HEK293 (cell line): ENCODE measurements around the gene CCDC149.

ENCODE experiments used
- CTCF ChIP-seq: fragments of 450-650 bp; formaldehyde crosslinking; IDR thresholded peaks from 2 replicates; pipeline ENCODE4 v1.5.1; 2016; ENCODE audit warnings: missing biosample characterization, missing genetic modification characterization
- KLF1 ChIP-seq: fragments of 450-650 bp; formaldehyde crosslinking; IDR thresholded peaks from 2 replicates; pipeline ENCODE4 v1.5.1; 2016; ENCODE audit warnings: missing biosample characterization, missing genetic modification characterization
- SP2 ChIP-seq: fragments of 450-650 bp; formaldehyde crosslinking; IDR thresholded peaks from 2 replicates; pipeline ENCODE4 v1.5.1; 2016; ENCODE audit warnings: missing biosample characterization, missing genetic modification characterization
- YY1 ChIP-seq: fragments of 450-650 bp; formaldehyde crosslinking; IDR thresholded peaks from 2 replicates; pipeline ENCODE4 v1.5.1; 2018; ENCODE audit warnings: missing biosample characterization, missing genetic modification characterization
- ZNF214 ChIP-seq: fragments of 450-650 bp; formaldehyde crosslinking; IDR thresholded peaks from 2 replicates; pipeline ENCODE4 v1.5.1; 2017; ENCODE audit warnings: missing biosample characterization, mild to moderate bottlenecking, missing genetic modification characterization, borderline replicate concordance
- ZNF37A ChIP-seq: fragments of 450-650 bp; IDR thresholded peaks from 2 replicates; pipeline ENCODE4 v1.5.1; 2018; ENCODE audit warnings: missing biosample characterization, missing genetic modification characterization
- ZNF404 ChIP-seq: fragments of 450-650 bp; formaldehyde crosslinking; IDR thresholded peaks from 2 replicates; pipeline ENCODE4 v1.5.1; 2017; ENCODE audit warnings: missing biosample characterization, missing genetic modification characterization
- ZNF513 ChIP-seq: fragments of 450-650 bp; IDR thresholded peaks from 2 replicates; pipeline ENCODE4 v1.5.1; 2018; ENCODE audit warnings: missing biosample characterization, missing genetic modification characterization
- ZNF777 ChIP-seq: fragments of 450-650 bp; formaldehyde crosslinking; IDR thresholded peaks from 2 replicates; pipeline ENCODE4 v1.5.1; 2017; ENCODE audit warnings: missing biosample characterization, missing genetic modification characterization, borderline replicate concordance

DNA sequence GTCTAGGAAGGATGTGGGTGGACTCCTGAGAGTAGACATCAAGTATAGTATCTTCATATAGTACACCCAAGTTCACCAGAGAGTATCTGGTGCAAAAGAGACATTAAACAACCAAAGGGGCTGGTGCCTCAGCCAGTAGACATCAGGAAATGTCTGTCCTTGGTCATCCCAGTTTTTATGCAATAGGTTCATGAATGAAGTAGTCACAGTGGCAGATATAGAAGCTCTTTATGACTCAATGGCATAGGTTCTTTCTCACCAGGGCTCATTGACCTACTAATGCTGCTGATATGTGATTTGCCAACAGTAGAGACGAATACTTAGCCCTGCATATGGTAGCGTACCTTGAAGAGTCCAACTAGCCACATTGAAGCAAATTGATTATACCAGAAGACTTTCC, 45.0 kb upstream of the CCDC149 start:
- TF ChIP-seq CTCF (no peak), ZNF513 (tag by site-specific recombination) (no peak), ZNF37A (tag by site-specific recombination) (no peak), SP2 (tag by site-specific recombination) (no peak), ZNF214 (tag by site-specific recombination) (no peak), YY1 (tag by site-specific recombination) (no peak), ZNF777 (tag by site-specific recombination) (no peak), KLF1 (tag by site-specific recombination) (no peak), ZNF404 (tag by site-specific recombination) (no peak)
